ENCODE data around the gene RNGTT. TPM values are rescaled to one million over a fixed set of nuclear protein-coding genes. Genes with fewer than 3 reads are reported as not detected.

RNGTT gene
- total and polyA plus RNA-seq, 12 donors: 2.6 to 29.6 (median 14.2) TPM

DNA sequence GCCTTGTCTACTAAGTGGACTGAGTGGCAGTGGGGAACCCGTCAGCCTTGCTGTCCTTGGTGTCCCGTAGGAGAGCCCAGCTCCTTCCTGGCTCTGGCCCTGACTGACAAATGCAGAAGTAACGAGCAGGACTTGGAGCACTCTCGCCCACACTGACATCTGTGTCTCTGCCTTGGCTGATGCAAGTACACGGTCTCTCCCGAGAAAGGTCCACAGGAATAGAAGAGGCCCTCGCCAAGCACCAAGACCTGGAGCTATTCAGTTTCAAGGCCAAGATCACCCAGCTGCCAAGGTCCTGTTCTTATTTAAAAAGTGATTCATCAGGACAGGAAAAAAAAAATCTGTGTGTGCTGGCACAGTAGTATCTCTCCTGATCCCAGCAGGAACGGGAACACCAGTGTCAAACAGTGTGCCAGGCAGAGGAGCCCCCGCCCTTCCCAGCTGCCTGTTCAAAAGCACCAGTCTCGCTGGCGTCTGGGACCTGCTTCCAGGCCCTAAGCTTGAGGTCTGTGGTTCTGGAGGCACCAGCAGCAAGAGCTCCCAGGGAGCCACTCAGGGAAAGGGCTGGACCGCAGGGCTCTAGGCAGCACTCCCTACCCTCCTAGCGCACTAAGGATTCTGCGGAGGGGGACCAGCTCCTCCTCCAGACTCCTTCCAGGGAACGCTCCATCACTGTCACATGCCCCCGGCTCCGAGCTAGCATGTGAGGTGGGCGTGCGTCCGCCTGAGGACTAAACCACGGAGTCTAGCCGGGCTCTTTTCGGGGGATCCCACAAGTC, 376.9 kb downstream of the RNGTT start:
- H3K4me1 ChIP-seq (replicated peaks in 1 of 2): peaks cover 14 to 15% of the 10 kb centered on the region in 2 donors
- no peak overlapping the region for H3K4me3 ChIP-seq
- H3K27me3 ChIP-seq: no peaks in the 10 kb centered on the region
- WGBS, 4 donors: 49 to 70% (median 58%) methylated on average over 19 to 23 of the region's 23 CpGs
- H3K9me3 ChIP-seq (replicated peaks in 1 of 3): peaks cover 0 to 4% (median 0%) of the 10 kb centered on the region in 3 donors
- intact Hi-C loops (cut with DNase I): no loop called here
- no peak for TF ChIP-seq POLR2A (IDR thresholded peaks at IDR 0.05)
- TF ChIP-seq, protein P1, sequence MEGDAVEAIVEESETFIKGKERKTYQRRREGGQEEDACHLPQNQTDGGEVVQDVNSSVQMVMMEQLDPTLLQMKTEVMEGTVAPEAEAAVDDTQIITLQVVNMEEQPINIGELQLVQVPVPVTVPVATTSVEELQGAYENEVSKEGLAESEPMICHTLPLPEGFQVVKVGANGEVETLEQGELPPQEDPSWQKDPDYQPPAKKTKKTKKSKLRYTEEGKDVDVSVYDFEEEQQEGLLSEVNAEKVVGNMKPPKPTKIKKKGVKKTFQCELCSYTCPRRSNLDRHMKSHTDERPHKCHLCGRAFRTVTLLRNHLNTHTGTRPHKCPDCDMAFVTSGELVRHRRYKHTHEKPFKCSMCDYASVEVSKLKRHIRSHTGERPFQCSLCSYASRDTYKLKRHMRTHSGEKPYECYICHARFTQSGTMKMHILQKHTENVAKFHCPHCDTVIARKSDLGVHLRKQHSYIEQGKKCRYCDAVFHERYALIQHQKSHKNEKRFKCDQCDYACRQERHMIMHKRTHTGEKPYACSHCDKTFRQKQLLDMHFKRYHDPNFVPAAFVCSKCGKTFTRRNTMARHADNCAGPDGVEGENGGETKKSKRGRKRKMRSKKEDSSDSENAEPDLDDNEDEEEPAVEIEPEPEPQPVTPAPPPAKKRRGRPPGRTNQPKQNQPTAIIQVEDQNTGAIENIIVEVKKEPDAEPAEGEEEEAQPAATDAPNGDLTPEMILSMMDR (IDR thresholded peaks at IDR 0.05): no peak
- H3K36me3 ChIP-seq (replicated peaks in 1 of 2): no peaks in the 10 kb centered on the region
- peak; percentile 36 to 73 (median 62) for DNase-seq
- H3K27ac ChIP-seq: peak overlapping the region in 2 of 5 donors; percentile 22 to 63

DNA sequence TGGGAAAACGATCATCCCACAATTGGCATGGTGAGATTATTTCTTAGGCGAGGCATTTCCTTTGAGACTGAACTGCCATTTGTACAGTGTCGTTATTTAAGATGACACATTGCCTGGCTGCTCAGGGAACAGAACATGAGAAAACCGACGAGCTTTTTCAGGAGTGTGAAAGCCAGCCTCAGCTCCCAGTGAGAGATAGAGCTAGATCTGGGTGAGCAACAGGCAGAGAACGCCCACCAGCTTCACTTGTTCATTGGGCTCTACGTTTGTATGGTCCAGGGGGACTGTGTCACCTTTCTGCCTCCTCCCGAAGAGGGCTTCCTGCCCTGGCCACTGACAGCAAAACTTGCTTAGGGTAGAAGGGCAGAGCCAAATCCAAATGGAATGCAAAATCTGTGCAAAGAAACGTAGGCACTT, 378.1 kb downstream of the RNGTT start:
- Histone ChIP-seq H3K9me3 (replicated peaks in 1 of 3) (peaks cover 0 to 5% (median 0%) of the 10 kb centered on the region in 3 donors), H3K27me3 (no peaks in the 10 kb centered on the region), H3K4me1 (replicated peaks in 1 of 2) (peaks cover 14 to 15% of the 10 kb centered on the region in 2 donors), H3K27ac (peak overlapping the region in 3 of 5 donors; percentile 32 to 57 (median 43)), H3K4me3 (no peak overlapping the region), H3K36me3 (replicated peaks in 1 of 2) (no peaks in the 10 kb centered on the region)
- TF ChIP-seq, protein P1 (IDR thresholded peaks at IDR 0.05): no peak
- no peak for TF ChIP-seq POLR2A (IDR thresholded peaks at IDR 0.05)
- 69 to 80% (median 75%) methylated on average over 9 of the region's 9 CpGs for WGBS, 4 donors
- intact Hi-C loops (cut with DNase I): no loop called here
- no peak for DNase-seq

DNA sequence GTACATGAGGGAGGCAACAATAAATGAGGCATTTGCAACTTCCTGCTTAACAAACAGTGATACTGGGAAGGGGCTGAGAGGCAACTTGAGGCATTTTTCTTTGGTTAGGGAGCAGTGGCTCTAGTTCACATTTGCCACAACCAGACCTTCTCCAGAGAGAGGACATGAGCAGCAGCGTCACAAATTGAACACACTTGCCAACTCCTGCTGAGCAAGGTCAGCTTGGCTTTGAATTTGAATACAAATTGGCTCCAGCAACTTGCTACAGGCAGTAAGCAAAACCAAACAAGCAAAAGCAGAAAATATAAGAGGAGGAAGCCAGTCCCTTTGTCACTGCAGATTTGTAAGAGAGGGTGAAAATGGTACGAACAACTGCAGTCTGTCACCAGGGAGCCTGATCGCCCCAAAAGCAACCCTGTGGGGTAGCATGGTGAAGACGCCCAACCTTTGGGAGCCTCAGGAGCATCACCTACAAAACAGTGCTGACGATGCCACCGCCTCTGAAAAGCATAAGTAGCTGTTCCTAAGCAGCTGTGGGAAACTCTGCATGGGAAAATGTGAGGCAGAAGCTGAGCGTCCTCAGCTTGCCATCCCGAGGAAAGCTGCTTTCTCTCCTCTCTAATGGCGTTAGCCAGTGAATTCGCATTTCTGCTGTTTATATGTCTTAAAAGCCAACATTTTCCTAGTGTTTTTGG, 378.7 kb downstream of the RNGTT start:
- Histone ChIP-seq H3K27me3 (no peaks in the 10 kb centered on the region), H3K27ac (peak overlapping the region in 4 of 5 donors; percentile 31 to 57 (median 38)), H3K4me3 (no peak overlapping the region), H3K9me3 (replicated peaks in 1 of 3) (peaks cover 0 to 5% (median 0%) of the 10 kb centered on the region in 3 donors), H3K36me3 (replicated peaks in 1 of 2) (no peaks in the 10 kb centered on the region), H3K4me1 (replicated peaks in 1 of 2) (peaks cover 14 to 15% of the 10 kb centered on the region in 2 donors)
- peak; percentile 56 to 82 (median 78) for DNase-seq
- intact Hi-C loops (cut with DNase I): no loop called here
- 59 to 69% (median 62%) methylated on average over 10 of the region's 10 CpGs for WGBS, 4 donors
- TF ChIP-seq POLR2A (IDR thresholded peaks at IDR 0.05): peak in 1 of 2 donors; percentile 6
- TF ChIP-seq, protein P1 (IDR thresholded peaks at IDR 0.05): no peak

DNA sequence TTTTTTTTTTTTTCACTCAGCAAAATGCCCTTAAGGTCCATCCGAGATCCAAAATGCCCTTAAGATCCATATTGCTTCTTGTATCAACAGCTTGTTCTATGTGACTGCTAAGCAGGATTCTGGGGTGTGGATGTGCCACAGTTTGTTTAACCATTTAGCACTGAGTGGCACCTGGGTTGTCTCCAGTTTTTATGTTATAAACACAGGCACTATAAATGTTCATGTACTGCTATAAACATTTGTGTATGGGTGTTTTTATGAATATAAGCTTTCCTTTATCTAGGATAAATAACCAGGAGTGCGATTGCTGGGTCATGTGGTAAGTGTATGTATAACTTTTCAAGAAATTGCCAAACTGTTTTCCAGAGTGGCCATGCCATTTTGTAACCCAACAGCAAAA, 386.0 kb downstream of the RNGTT start:
- no peaks in the 10 kb centered on the region for H3K27me3 ChIP-seq
- peaks cover 0 to 5% (median 0%) of the 10 kb centered on the region in 3 donors for H3K9me3 ChIP-seq (replicated peaks in 1 of 3)
- H3K4me1 ChIP-seq (replicated peaks in 1 of 2): no peaks in the 10 kb centered on the region
- no peaks in the 10 kb centered on the region for H3K36me3 ChIP-seq (replicated peaks in 1 of 2)
- no peak overlapping the region for H3K4me3 ChIP-seq
- H3K27ac ChIP-seq: no peak overlapping the region
- no peak for DNase-seq
- 88 to 100% (median 93%) methylated on average over 2 of the region's 2 CpGs for WGBS, 4 donors
- intact Hi-C loops (cut with DNase I): no loop called here
- TF ChIP-seq POLR2A (IDR thresholded peaks at IDR 0.05): no peak
